RWPE1 (cell line): Measurements from ENCODE around the gene TBCEL.

Experiments
- CTCF ChIA-PET: fragments of 350-600 bp; sonication (Branson Sonifier 250); formaldehyde crosslinking; extraction: SDS; loops from one replicate; lab custom pipeline; 2021; lab: Yijun Ruan, JAX
- POLR2A ChIA-PET: fragments of 400-600 bp; formaldehyde crosslinking; extraction: SDS; loops from one replicate; lab custom pipeline; 2020; ENCODE audit warnings: antibody characterized with exemption; ENCODE audit not compliant: low non-redundant PET; lab: Yijun Ruan, JAX
- DNase-seq: peaks from one replicate; pipeline ENCODE4 v3.0.0; 2012; ENCODE audit warnings: low spot score
- H3K27ac ChIP-seq: fragments of 450-650 bp; 2 replicates; pipeline ENCODE4 v1.5.1; 2017
- TF ChIP-seq, protein P1 (sequence below): fragments of 450-650 bp; conservative IDR thresholded peaks from 2 replicates; pipeline ENCODE4 v1.5.1; 2017; ENCODE audit warnings: low read depth, mild to moderate bottlenecking

Gene TBCEL

GRCh38 chr11:121039971-121040613, 16.2 kb downstream of the TBCEL start:
- no peak for DNase-seq
- CTCF ChIA-PET = interaction anchor here (0.6 kb wide), 1 partner anchor 128 kb away, joined by 3 read pairs; no protein-coding TSS in a partner anchor
- no peak overlapping the region for H3K27ac ChIP-seq
- TF ChIP-seq, protein P1, sequence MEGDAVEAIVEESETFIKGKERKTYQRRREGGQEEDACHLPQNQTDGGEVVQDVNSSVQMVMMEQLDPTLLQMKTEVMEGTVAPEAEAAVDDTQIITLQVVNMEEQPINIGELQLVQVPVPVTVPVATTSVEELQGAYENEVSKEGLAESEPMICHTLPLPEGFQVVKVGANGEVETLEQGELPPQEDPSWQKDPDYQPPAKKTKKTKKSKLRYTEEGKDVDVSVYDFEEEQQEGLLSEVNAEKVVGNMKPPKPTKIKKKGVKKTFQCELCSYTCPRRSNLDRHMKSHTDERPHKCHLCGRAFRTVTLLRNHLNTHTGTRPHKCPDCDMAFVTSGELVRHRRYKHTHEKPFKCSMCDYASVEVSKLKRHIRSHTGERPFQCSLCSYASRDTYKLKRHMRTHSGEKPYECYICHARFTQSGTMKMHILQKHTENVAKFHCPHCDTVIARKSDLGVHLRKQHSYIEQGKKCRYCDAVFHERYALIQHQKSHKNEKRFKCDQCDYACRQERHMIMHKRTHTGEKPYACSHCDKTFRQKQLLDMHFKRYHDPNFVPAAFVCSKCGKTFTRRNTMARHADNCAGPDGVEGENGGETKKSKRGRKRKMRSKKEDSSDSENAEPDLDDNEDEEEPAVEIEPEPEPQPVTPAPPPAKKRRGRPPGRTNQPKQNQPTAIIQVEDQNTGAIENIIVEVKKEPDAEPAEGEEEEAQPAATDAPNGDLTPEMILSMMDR = no peak
- POLR2A ChIA-PET = no interaction called here

GRCh38 chr11:121040614-121041002, 16.7 kb downstream of the TBCEL start:
- TF ChIP-seq, protein P1 = no peak
- no peak for DNase-seq
- H3K27ac ChIP-seq = no peak overlapping the region
- ChIA-PET CTCF (interaction anchor here (0.6 kb wide), 1 partner anchor 128 kb away, joined by 3 read pairs; no protein-coding TSS in a partner anchor), POLR2A (no interaction called here)

GRCh38 chr11:121041072-121041471, 17.2 kb downstream of the TBCEL start:
- TF ChIP-seq, protein P1 = no peak
- ChIA-PET POLR2A (no interaction called here), CTCF (no interaction called here)

DNA sequence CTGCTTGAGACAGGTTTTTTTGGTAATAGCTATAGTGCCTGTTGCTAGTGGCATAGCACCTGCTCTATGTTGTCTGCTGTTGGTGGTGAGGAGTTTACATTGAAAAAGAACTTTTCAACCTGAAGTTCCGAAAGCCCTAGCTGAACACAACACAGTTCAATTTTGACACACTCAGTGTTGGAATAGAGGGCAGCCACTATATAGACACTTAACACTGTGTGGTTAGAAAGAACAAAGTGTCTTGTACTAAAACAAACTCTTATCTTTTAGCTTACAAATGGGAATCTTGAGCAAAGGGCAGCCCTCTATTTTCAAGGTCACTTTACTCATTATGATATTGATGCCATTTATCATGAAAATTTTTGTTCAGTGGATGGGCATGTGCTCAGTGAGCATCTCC, 18.4 kb downstream of the TBCEL start:
- H3K27ac ChIP-seq = no peak overlapping the region
- TF ChIP-seq, protein P1 = no peak
- no peak for DNase-seq
- ChIA-PET POLR2A (no interaction called here), CTCF (no interaction called here)

More at GRCh38 chr11:121041072-121041471, 17.2 kb downstream of the TBCEL start:
- no peak for DNase-seq
- no peak overlapping the region for H3K27ac ChIP-seq

GRCh38 chr11:121047926-121048325, 24.0 kb downstream of the TBCEL start:
- POLR2A ChIA-PET = no interaction called here
- CTCF ChIA-PET = interaction anchor here (0.6 kb wide), 2 partner anchors 554 to 1017 kb away, joined by 3 read pairs; no protein-coding TSS in a partner anchor
- DNase-seq = no peak
- TF ChIP-seq, protein P1 = no peak
- no peak overlapping the region for H3K27ac ChIP-seq

DNA sequence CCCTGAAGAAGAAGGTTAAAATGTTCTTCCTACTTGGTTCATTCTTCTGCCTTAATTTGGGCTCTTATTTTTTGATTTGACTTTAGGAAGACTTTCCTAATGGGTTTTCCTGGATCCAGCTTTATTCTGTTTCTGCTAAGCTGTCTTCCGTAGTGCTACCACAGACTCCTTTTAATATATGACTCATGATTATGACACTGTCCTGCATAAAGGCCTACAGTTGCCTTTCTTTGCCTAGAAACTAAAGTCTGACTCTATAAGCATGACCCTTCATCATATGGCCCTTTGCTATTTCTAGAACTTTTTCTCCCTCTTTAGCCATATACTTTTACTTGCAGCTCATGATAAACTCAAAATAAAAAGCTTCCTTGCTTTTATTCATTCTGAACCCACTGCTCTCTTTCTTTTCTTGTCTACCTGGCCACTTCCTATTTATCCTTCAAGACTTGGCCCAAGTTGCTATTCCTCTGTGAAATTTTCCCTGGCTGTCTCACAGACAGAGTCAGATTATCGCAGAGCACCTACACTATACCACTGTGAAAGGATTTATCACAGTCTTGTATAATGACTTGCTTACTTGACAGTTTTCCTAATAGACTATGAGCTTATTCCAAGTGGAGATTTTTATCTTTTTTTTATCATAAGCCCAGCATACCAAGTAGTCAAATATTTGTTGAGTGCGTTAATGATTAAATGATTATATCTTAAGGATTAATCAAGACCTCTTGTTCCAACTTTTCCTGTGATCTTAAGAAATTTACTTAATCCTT, 24.7 kb downstream of the TBCEL start:
- H3K27ac ChIP-seq = no peak overlapping the region
- CTCF ChIA-PET = interaction anchor here (0.6 kb wide), 3 partner anchors 358 to 1016 kb away, joined by 3 read pairs; no protein-coding TSS in a partner anchor
- TF ChIP-seq, protein P1 = no peak
- POLR2A ChIA-PET = no interaction called here
- peak; percentile 8 for DNase-seq
